Thoracic aorta (tissue), 2 donors: ENCODE data around the gene RBM6. TPM values are rescaled to one million over a fixed set of nuclear protein-coding genes. Genes with fewer than 3 reads are reported as not detected.

Experiments
- ATAC-seq: fragments of 150-250 bp; one replicate; pipeline ENCODE4 v1.8.0; 2017; ENCODE audit warnings: low read depth; ENCODE audit not compliant: insufficient number of reproducible peaks, low FRiP score
- DNase-seq: peaks from one replicate; pipeline ENCODE4 v3.0.0-alpha.2; 2020; ENCODE audit warnings: low spot score
- H3K27ac ChIP-seq, 2 donors: fragments of 200-600 bp; sonication (generic); 1 replicate in 1 of 2; 2 replicates in 1 of 2; pipeline ENCODE4 v1.5.1; 2016; ENCODE audit warnings: mild to moderate bottlenecking in 2 of 2, moderate library complexity in 2 of 2
- H3K27me3 ChIP-seq: fragments of 200-600 bp; sonication (generic); replicated peaks from 2 replicates; pipeline ENCODE4 v1.6.0; 2016; ENCODE audit warnings: mild to moderate bottlenecking; ENCODE audit not compliant: insufficient read depth
- H3K36me3 ChIP-seq: fragments of 200-600 bp; sonication (generic); one replicate; pipeline ENCODE4 v1.5.1; 2016
- H3K4me1 ChIP-seq, 2 donors: fragments of 200-600 bp; sonication (generic); 1 replicate in 1 of 2; 2 replicates in 1 of 2; pipeline versions ENCODE4 v1.5.1 to v1.6.0; 2016; ENCODE audit warnings: low read depth in 2 of 2, mild to moderate bottlenecking in 1 of 2; ENCODE audit not compliant: control insufficient read depth in 1 of 2
- H3K4me3 ChIP-seq: fragments of 200-600 bp; sonication (generic); 2 replicates; pipeline ENCODE4 v1.5.1; 2016; ENCODE audit warnings: mild to moderate bottlenecking
- H3K9me3 ChIP-seq: fragments of 200-600 bp; sonication (generic); 2 replicates; pipeline ENCODE4 v1.5.1; 2016
- total RNA-seq, 2 donors: library from RNA; depleted of rRNA; stranded (reverse); fragments of >200 nt; gene quantifications; one replicate each; pipeline versions ENCODE4 v1.1.0 to v1.2.3, GENCODE V29; 2016
- TF ChIP-seq, protein P1 (sequence below): fragments of 200-600 bp; sonication (generic); IDR thresholded peaks from one replicate; pipeline ENCODE4 v1.5.1; 2019; ENCODE audit warnings: antibody characterized with exemption

The RBM6 gene
- total RNA-seq, 2 donors from 2014 or later: 99.6 to 181 TPM

- Histone ChIP-seq H3K27ac (no peak overlapping the region), H3K27me3 (no peaks in the 10 kb centered on the region), H3K36me3 (peaks cover 3% of the 10 kb centered on the region), H3K9me3 (no peaks in the 10 kb centered on the region), H3K4me3 (no peak overlapping the region), H3K4me1 (no peaks in the 10 kb centered on the region)
- DNase-seq (no peak), ATAC-seq (no peak)
- TF ChIP-seq, protein P1, sequence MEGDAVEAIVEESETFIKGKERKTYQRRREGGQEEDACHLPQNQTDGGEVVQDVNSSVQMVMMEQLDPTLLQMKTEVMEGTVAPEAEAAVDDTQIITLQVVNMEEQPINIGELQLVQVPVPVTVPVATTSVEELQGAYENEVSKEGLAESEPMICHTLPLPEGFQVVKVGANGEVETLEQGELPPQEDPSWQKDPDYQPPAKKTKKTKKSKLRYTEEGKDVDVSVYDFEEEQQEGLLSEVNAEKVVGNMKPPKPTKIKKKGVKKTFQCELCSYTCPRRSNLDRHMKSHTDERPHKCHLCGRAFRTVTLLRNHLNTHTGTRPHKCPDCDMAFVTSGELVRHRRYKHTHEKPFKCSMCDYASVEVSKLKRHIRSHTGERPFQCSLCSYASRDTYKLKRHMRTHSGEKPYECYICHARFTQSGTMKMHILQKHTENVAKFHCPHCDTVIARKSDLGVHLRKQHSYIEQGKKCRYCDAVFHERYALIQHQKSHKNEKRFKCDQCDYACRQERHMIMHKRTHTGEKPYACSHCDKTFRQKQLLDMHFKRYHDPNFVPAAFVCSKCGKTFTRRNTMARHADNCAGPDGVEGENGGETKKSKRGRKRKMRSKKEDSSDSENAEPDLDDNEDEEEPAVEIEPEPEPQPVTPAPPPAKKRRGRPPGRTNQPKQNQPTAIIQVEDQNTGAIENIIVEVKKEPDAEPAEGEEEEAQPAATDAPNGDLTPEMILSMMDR: no peak
Measured at GRCh38 chr3:50001511-50001910, 61.6 kb downstream of the RBM6 start.

DNA sequence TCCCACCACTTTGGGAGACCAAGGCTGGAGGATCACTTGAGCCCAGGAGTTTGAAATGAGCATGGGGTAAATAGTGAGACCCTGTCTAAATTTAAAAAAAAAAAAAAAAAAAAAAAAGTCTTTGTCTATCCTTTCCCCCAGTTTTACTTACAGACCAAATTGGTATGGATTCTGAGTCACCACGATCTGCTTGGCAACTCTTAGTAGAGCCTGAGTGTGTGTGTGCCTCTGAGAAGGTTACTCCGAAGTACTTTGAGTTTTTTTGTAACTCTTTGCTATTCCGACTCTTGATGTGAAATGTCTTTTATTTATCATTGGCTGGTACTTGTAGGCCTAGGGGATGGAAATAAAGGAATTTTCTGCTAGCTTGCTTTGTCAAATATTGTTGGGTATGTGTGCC, 63.3 kb downstream of the RBM6 start:
- peaks cover 3% of the 10 kb centered on the region for H3K36me3 ChIP-seq
- no peak for DNase-seq
- H3K27ac ChIP-seq: no peak overlapping the region
- H3K4me3 ChIP-seq: no peak overlapping the region
- H3K4me1 ChIP-seq: no peaks in the 10 kb centered on the region
- H3K27me3 ChIP-seq: no peaks in the 10 kb centered on the region
- no peak for ATAC-seq
- TF ChIP-seq, protein P1: no peak
- H3K9me3 ChIP-seq: no peaks in the 10 kb centered on the region

- H3K4me3 ChIP-seq: no peak overlapping the region
- TF ChIP-seq, protein P1: no peak
- H3K36me3 ChIP-seq: peaks cover 3% of the 10 kb centered on the region
- peaks cover 0 to 4% of the 10 kb centered on the region in 2 donors for H3K4me1 ChIP-seq
- no peak overlapping the region for H3K27ac ChIP-seq
- no peaks in the 10 kb centered on the region for H3K27me3 ChIP-seq
- DNase-seq (no peak), ATAC-seq (no peak)
- H3K9me3 ChIP-seq: no peaks in the 10 kb centered on the region
Measured at GRCh38 chr3:50003824-50004223, 63.9 kb downstream of the RBM6 start.

DNA sequence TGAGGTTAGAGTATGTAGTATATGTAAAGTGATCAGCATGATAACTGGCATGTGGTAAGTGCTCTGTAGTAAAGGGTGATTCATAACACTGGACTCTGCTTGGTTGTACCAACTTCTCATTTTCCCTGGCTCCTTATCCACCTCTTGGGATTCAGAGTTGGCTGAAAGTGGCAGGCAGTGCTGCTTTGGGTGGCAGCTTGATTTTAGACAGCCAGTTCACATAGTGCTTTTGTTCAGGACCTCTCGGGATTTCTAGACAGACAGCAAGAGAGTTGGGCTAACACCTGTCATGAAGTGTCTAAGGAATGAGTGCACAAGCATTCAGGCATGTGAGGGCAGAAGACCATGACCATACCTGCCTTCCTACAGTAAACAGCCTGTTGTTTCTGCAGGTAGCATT, 69.0 kb downstream of the RBM6 start:
- H3K27me3 ChIP-seq: no peaks in the 10 kb centered on the region
- H3K9me3 ChIP-seq: no peaks in the 10 kb centered on the region
- H3K4me1 ChIP-seq: peaks cover 2 to 8% of the 10 kb centered on the region in 2 donors
- no peak overlapping the region for H3K4me3 ChIP-seq
- H3K36me3 ChIP-seq: no peaks in the 10 kb centered on the region
- H3K27ac ChIP-seq: no peak overlapping the region
- TF ChIP-seq, protein P1: no peak
- DNase-seq (no peak), ATAC-seq (peak; percentile 57)

DNA sequence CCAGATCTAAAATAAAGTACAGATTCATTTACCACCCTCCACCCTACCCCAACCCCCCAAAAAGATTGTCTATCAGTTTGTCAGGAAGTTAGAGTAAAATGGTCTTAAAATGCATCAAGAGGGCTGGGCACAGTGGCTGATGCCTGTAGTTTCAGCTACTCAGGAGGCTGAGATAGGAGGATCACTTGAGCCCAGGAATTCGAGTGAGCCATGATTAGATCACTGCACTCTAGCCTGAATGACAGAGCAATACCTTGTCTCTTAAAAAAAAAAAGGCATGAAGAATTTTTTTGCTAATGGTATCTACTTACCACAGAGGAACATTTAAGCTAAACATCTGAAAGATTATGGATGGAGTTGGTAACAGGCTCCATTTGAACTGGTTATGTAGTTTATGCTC, 71.0 kb downstream of the RBM6 start:
- TF ChIP-seq, protein P1: no peak

More for the DNA sequence above, 71.0 kb downstream of the RBM6 start:
- ATAC-seq: no peak
- no peak overlapping the region for H3K27ac ChIP-seq
- H3K9me3 ChIP-seq: no peaks in the 10 kb centered on the region
- no peaks in the 10 kb centered on the region for H3K27me3 ChIP-seq
- H3K36me3 ChIP-seq: no peaks in the 10 kb centered on the region
- H3K4me1 ChIP-seq: peaks cover 2 to 8% of the 10 kb centered on the region in 2 donors
- no peak for DNase-seq
- no peak overlapping the region for H3K4me3 ChIP-seq
